ENCODE data around the gene DIP2C.
"Not testable (repeated sequence)": the region's sequence is repeated elsewhere in the genome, so short reads cannot be mapped to it uniquely, and the experiment has no call there.

The DIP2C gene

GRCh38 chr10:437698-438490, 251.6 kb downstream of the DIP2C start:
- no peak for DNase-seq (ENCODE audit: low read depth)

GRCh38 chr10:436911-437665, 252.4 kb downstream of the DIP2C start:
- DNase-seq (ENCODE audit: low read depth), result no peak

DNA sequence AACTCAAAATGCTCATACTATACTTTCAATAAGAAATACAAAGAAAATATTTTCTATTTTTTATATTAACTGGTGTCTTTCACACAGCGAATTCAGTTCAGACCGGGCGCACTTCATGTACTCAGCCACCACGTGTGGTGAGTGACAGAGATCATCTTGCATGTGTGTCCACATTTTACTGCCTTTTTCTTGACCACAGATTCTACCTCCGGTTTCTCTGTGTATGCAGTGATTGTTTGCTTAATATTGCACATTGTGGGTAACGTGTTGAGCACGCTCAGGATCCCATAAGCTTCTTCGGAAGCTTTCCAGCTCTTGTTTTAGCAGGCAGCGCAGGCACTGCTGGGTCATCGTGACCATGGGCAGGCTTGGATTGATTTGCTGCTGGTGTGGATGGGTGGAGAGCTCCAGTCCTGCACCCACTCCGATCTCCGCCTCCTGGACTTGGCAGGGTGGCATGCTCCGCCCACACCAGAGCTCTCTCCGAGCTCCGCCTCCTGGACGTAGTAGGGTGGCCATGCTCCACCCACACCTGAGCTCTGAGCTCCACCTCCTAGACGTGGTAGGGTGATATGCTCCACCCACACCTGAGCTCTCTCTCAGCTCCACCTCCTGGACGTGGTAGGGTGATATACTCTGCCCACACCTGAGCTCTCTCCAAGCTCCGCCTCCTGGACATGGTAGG, 253.3 kb downstream of the DIP2C start:
- no peak for DNase-seq (ENCODE audit: low read depth)

GRCh38 chr10:435397-435796, 254.1 kb downstream of the DIP2C start:
- no peak for DNase-seq (ENCODE audit: low read depth)

DNA sequence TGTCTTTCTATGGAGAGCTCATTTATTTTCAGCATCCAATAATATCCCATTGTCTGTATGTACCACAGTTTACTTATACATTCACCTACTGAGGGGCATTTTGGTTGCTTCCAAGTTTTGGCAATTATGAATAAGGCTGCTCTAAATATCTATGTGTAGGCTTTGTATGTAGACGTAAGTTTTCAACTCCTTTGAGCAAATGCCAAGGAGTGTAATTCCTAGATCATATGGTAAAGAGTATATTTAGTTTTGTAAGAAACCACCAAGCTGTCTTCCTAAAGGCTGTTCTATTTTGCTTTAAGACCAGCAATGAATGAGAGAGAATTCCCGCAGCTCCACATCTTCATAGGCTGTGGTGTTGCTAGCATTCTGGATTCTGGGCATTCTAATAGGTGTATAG, 259.8 kb downstream of the DIP2C start:
- DNase-seq (ENCODE audit: low read depth), result no peak

DNA sequence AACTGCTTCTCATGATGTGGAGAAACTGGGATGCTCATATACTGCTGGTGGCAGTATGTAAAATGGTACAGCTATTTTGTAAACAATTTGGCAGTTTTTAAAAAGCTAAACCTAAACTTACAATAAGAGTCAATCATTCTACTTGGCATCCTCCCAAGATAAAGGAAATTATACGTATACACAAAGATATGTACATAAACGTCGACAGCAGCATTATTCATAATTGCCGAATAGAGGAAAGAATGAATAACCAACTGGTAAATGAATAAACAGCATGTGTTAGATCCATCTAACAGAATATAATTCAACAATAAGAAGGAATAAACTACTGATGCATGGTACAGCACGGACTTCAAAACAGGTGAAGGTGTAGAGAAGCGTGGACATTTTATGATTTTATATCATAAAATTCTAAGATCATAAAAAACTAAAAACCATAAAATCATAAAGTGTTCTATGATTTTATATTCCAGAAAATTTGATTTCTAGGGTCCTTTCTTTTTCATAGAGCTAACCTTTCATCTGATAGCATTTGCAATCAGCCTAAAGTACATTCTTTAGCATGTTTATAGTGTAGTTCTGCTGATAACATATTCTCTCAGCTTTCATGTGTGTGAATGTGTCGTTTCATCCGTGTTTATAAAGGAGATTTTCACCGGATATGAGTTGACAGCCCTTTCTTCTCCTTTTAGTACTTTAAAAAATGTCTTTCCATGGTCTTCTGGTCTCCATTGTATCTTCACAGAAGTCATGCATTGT, 261.5 kb downstream of the DIP2C start:
- DNase-seq (ENCODE audit: low read depth), result no peak

GRCh38 chr10:425365-425764, 264.1 kb downstream of the DIP2C start:
- DNase-seq (ENCODE audit: low read depth), result not testable (repeated sequence)

DNA sequence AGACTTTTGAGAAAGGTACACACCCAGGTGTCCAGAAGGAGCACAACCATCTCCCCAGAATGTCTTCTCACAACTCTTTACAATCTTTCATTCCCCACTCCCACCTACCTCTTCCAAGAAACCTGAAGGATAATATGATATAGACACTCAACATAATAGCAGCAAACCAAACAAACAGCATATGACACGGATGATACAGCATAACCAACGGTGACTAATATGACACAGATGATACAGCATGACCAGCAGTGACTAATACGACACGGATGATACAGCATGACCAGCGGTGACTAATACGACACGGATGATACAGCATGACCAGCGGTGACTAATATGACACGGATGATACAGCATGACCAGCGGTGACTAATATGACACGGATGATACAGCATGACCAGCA, 264.7 kb downstream of the DIP2C start:
- not testable (repeated sequence) for DNase-seq (ENCODE audit: low read depth)

DNA sequence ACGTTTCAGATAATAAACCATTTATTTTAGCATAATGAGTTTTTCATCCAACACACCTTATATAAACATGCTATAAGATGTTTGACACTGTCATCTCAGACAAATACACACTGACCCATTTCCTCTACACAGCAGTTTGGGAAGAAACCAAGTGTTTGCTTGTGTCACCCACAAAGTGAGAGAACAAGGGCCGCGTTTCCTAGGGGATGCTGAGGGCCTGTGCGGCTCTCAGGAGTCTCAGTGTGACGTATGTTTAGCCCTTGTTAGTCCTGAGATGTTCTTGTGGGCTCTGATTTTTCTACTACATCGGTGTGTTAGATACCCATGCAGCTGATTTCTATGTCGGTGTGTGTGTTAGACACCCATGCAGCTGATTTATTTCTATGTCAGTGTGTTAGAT, 266.3 kb downstream of the DIP2C start:
- DNase-seq (ENCODE audit: low read depth), result no peak

- no peak for DNase-seq (ENCODE audit: low read depth)
Measured at GRCh38 chr10:422675-423074, 266.8 kb downstream of the DIP2C start.

DNA sequence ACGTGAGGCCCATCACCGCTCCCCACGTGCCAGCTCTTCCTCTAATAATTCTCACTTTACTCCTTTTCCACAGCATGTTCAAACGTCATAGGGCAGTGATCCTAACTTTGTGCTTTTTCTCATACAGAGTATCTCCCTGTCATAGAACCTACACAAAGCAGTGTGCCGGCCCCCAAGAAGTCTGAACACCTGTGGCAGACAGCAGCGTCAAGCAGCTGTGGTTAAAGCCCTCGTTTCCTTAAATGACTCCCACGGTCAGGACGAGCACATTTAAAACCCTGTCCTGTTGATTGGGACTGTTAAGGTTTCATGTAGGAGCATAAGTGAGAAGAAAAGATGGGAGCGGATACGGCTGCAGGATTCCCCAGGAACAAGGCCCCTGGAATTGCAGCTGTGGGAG, 267.2 kb downstream of the DIP2C start:
- no peak for DNase-seq (ENCODE audit: low read depth)

- no peak for DNase-seq (ENCODE audit: low read depth)
Measured at GRCh38 chr10:421170-421569, 268.3 kb downstream of the DIP2C start.

- DNase-seq (ENCODE audit: low read depth), result no peak
Measured at GRCh38 chr10:420154-421121, 269.0 kb downstream of the DIP2C start.

DNA sequence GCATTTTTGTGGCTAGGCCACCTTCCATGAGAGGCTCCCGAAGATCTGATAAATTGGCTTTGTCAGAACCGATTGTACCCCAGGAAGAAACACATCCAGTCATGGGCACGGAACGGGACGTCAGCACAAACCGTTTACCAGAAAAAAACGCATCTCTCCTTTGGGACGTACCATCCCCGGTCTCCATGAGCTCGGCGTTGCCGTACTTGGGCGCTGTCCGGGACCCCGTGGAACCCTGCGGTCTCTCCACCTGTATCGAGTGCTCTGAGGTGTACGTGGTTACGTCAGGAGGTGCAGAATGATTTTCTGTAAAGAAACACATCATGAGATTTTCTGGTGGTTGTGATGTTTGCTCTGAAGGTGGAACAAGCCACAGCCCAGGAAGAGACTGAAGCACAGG, 270.6 kb downstream of the DIP2C start:
- DNase-seq (ENCODE audit: low read depth), result no peak

DNA sequence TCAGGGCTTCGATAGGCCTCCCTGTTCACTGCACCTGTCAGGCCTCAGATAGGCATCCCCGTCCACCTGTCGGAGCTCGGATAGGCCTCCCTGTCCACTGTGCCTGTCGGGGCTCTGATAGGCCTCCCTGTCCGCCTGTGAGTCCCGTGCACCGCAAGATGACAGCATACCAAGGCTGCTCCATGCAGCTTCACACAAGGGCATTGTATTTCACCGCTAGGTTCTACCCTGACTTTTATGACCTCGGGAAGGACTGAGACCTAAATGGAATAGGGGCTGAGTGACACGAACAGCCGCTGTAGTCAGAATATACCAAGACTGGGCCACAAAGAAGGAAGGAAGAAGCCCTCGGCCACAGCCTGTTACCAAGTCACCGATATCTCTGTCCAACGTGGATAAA, 271.2 kb downstream of the DIP2C start:
- no peak for DNase-seq (ENCODE audit: low read depth)

DNA sequence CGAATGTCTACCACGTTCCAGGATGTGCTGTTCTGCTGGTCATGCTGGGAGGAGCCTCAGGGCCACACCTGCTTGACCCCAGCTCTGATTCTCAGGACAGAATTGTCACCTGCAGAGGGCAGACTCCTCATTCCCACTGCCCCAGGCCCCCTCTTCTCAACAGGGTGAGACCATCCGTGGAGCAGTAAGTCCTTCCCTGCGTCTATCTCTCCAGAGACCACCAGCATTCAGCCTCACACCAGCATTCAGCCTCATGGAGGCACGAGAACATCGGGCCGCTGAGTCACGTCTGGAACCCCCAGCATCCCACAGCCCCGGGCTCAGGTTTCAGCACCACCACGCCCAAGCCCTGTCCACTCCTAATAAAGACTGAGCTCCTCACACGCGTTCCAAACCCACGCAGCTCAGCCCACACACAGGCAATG, 273.4 kb downstream of the DIP2C start:
- DNase-seq (ENCODE audit: low read depth), result no peak

DNA sequence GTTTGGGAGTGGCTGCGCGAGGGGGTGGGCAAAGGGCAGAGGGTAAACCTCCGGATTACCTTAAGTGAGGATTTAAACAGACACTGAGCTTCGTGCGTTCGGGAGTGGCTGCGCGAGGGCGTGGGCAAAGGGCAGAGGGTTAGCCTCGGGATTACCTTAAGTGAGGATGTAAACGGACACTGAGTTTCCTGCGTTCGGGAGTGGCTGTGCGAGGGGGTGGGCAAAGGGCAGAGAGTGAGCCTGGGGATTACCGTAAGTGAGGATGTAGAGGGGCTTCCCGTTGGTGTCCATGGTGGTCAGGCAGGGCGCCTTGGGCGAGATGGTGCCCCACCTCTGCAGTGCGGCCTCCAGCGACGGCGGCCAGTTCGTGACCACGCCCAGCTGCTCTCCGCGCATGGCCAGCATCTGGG, 275.8 kb downstream of the DIP2C start:
- DNase-seq (ENCODE audit: low read depth), result no peak

DNA sequence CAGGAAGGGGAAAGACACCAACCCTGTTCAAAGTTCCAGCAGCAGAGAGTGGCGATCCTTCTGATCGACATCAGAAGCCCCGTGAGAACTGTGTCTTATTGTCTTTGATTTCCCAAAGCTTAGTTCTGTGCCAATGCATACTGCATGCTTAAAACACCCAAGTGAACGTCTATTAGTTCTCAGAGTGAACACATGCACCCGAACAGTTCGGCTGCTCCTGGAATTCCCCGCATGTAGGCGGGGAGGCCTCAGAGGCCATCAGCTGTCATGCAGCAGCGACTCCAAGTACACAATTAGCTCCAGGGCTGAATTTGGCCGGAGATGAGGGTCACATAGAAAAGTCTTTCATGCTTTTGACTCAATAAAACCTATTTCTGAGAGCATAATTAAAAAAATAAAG, 277.4 kb downstream of the DIP2C start:
- DNase-seq (ENCODE audit: low read depth), result no peak

DNA sequence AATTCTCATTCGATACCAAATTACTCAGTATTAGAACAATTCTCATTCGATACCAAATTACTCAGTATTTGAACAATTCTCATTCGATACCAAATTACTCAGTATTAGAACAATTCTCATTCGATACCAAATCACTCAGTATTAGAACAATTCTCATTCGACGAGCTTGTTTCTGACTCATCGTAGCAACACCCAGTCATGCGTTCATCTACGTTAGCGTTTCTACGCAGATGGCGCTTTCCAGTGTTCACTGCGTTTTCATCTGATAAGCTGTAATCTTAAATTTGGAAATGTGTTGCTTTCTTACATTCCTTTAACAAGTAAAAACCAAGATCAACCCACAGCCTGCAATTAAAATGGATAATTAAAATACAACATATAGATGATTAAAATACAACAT, 277.9 kb downstream of the DIP2C start:
- DNase-seq (ENCODE audit: low read depth), result no peak

DNA sequence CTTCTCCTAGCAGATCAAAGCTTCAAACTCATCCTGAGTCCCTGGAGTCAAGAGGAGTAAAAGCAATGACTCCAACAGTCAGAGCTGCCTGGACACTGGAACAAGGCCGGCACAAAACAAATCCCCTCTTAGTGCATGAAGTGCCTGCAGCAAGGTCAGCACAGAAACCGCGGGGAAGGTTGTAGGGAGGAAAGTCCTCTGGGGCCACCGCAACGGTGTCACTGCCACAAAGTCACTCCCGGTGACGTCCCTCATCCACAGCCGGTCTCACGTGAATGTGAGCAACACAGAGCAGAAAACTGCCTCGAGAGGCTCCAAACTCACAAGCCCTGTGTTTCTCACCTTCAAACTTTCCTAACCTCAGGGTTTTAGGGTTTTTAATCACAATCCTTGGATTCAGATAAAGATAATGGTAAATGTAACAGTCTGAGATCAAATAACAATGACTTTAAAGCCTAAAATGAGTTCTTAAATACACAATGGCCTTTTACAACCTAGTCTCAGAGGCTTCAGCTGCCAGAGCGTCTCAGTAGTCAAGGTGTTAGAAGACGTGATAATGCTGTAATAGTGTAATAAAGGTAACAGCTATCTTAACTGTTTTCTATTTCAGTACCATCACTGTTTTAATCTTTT, 279.9 kb downstream of the DIP2C start:
- no peak for DNase-seq (ENCODE audit: low read depth)

- no peak for DNase-seq (ENCODE audit: low read depth)
Measured at GRCh38 chr10:408236-408635, 281.2 kb downstream of the DIP2C start.
